Measurements from ENCODE around the gene DTD1.

The DTD1 gene

GRCh38 chr20:18739751-18740166 is 151.9 kb downstream of the DTD1 start (continued):
- TF ChIP-seq, protein P1, sequence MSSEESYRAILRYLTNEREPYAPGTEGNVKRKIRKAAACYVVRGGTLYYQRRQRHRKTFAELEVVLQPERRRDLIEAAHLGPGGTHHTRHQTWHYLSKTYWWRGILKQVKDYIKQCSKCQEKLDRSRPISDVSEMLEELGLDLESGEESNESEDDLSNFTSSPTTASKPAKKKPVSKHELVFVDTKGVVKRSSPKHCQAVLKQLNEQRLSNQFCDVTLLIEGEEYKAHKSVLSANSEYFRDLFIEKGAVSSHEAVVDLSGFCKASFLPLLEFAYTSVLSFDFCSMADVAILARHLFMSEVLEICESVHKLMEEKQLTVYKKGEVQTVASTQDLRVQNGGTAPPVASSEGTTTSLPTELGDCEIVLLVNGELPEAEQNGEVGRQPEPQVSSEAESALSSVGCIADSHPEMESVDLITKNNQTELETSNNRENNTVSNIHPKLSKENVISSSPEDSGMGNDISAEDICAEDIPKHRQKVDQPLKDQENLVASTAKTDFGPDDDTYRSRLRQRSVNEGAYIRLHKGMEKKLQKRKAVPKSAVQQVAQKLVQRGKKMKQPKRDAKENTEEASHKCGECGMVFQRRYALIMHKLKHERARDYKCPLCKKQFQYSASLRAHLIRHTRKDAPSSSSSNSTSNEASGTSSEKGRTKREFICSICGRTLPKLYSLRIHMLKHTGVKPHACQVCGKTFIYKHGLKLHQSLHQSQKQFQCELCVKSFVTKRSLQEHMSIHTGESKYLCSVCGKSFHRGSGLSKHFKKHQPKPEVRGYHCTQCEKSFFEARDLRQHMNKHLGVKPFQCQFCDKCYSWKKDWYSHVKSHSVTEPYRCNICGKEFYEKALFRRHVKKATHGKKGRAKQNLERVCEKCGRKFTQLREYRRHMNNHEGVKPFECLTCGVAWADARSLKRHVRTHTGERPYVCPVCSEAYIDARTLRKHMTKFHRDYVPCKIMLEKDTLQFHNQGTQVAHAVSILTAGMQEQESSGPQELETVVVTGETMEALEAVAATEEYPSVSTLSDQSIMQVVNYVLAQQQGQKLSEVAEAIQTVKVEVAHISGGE (tag by site-specific recombination; conservative IDR thresholded peaks at IDR 0.05; ENCODE audit: low read depth), result no peak
- TF ChIP-seq KLF17 (tag by site-specific recombination; IDR thresholded peaks at IDR 0.05) (0 out of 2 replicates have a peak, but pooled peaks have one; percentile 56), GLIS1 (tag by site-specific recombination; IDR thresholded peaks at IDR 0.05) (peak; percentile 46; the same call in 1 of the 2 replicates), ZNF692 (tag by site-specific recombination; IDR thresholded peaks at IDR 0.05) (0 out of 2 replicates have a peak, but pooled peaks have one; percentile 26), ZNF174 (tag by site-specific recombination; IDR thresholded peaks at IDR 0.05) (no peak), IKZF3 (tag by site-specific recombination; IDR thresholded peaks at IDR 0.05) (no peak), ZNF335 (tag by site-specific recombination; conservative IDR thresholded peaks at IDR 0.05) (peak; percentile 48; the same call in 1 of the 2 replicates)

DNA sequence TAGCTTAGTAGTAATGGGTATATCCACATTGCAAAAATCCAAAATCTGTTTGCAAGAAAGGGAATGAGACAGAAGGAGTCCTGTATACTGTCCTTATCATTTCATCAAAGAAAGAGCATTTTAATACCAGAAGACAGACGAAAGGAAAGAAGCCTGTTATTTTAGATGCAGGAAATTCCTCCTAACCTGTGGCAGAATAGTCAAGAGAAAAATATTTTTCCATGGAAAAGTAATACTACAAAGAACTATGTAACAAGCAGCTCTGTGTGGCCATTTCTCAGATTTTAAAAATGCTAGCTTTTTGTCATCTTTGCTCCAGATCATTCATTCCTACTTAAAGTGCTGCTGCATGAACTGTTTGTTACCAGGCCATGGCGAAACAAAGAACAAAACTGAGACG is 152.9 kb downstream of the DTD1 start:
- Histone ChIP-seq H3K9me3 (ENCODE audit: control insufficient read depth, insufficient read depth, low read depth, low read length) (no peaks in the 10 kb centered on the region), H3K36me3 (ENCODE audit: control insufficient read depth in 2 of 2, insufficient read depth in 1 of 2, low read length in 2 of 2) (peaks cover 0 to 3% of the 10 kb centered on the region in 2 experiments; a peak in 1 of 3 replicates), H3K4me1 (ENCODE audit: control insufficient read depth, insufficient read depth, low read length) (no peaks in the 10 kb centered on the region; the same call in 1 of the 2 replicates), H3K27ac (ENCODE audit: extremely low read depth, low read depth, low read length) (no peak overlapping the region), H3K4me3 (ENCODE audit: low read depth, low read length) (no peak overlapping the region)
- TF ChIP-seq KLF1 (tag by site-specific recombination; IDR thresholded peaks at IDR 0.05), result no peak
- no peak for TF ChIP-seq ZNF571 (tag by site-specific recombination; IDR thresholded peaks at IDR 0.05)
- TF ChIP-seq ZNF138 (tag by site-specific recombination; IDR thresholded peaks at IDR 0.05; ENCODE audit: borderline replicate concordance), result no peak
- no peak for TF ChIP-seq ZBTB1 (tag by site-specific recombination; IDR thresholded peaks at IDR 0.05)
- no peak for TF ChIP-seq ZNF561 (tag by site-specific recombination; IDR thresholded peaks at IDR 0.05; ENCODE audit: borderline replicate concordance)
- no peak for TF ChIP-seq ZNF112 (tag by site-specific recombination; IDR thresholded peaks at IDR 0.05)
- no peak for TF ChIP-seq ZFP41 (tag by site-specific recombination; IDR thresholded peaks at IDR 0.05; ENCODE audit: borderline replicate concordance)
- no peak for TF ChIP-seq ZNF16 (tag by site-specific recombination; IDR thresholded peaks at IDR 0.05; ENCODE audit: low read depth)
- POLR2A ChIA-PET, result no interaction called here
- CTCF ChIA-PET, result interaction anchor here (0.6 kb wide), 1 partner anchor 698 kb away, joined by 3 read pairs; no protein-coding TSS in a partner anchor

- CTCF ChIA-PET, result no interaction called here
- H3K27ac ChIP-seq (ENCODE audit: extremely low read depth, low read depth, low read length), result no peak overlapping the region
- POLR2A ChIA-PET, result no interaction called here
- TF ChIP-seq HOXD13 (CRISPR knock-in tag; IDR thresholded peaks at IDR 0.05; ENCODE audit: borderline replicate concordance) (no peak), GLI4 (tag by site-specific recombination; IDR thresholded peaks at IDR 0.05) (no peak), ZNF561 (tag by site-specific recombination; IDR thresholded peaks at IDR 0.05; ENCODE audit: borderline replicate concordance) (no peak), ZNF280C (tag by site-specific recombination; IDR thresholded peaks at IDR 0.05) (no peak), ZNF132 (tag by site-specific recombination; IDR thresholded peaks at IDR 0.05; ENCODE audit: borderline replicate concordance) (no peak), ZNF202 (tag by site-specific recombination; IDR thresholded peaks at IDR 0.05; ENCODE audit: borderline replicate concordance) (no peak), ZNF585B (tag by site-specific recombination; IDR thresholded peaks at IDR 0.05) (no peak)
- TF ChIP-seq, protein P2, sequence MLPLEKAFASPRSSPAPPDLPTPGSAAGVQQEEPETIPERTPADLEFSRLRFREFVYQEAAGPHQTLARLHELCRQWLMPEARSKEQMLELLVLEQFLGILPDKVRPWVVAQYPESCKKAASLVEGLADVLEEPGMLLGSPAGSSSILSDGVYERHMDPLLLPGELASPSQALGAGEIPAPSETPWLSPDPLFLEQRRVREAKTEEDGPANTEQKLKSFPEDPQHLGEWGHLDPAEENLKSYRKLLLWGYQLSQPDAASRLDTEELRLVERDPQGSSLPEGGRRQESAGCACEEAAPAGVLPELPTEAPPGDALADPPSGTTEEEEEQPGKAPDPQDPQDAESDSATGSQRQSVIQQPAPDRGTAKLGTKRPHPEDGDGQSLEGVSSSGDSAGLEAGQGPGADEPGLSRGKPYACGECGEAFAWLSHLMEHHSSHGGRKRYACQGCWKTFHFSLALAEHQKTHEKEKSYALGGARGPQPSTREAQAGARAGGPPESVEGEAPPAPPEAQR (tag by site-specific recombination; IDR thresholded peaks at IDR 0.05), result no peak
Measured at GRCh38 chr20:18742841-18743240, 155.0 kb downstream of the DTD1 start.

More at GRCh38 chr20:18742841-18743240, 155.0 kb downstream of the DTD1 start:
- H3K36me3 ChIP-seq (ENCODE audit: control insufficient read depth in 2 of 2, insufficient read depth in 1 of 2, low read length in 2 of 2), result peaks cover 0 to 6% of the 10 kb centered on the region in 2 experiments; a peak in 2 of 3 replicates
- no peaks in the 10 kb centered on the region for H3K9me3 ChIP-seq (ENCODE audit: control insufficient read depth, insufficient read depth, low read depth, low read length)
- no peaks in the 10 kb centered on the region; the same call in 1 of the 2 replicates for H3K4me1 ChIP-seq (ENCODE audit: control insufficient read depth, insufficient read depth, low read length)
- H3K4me3 ChIP-seq (ENCODE audit: low read depth, low read length), result no peak overlapping the region

Data from HEK293 (cell line).